ENCODE results near the gene RBMS3.

RBMS3 gene

DNA sequence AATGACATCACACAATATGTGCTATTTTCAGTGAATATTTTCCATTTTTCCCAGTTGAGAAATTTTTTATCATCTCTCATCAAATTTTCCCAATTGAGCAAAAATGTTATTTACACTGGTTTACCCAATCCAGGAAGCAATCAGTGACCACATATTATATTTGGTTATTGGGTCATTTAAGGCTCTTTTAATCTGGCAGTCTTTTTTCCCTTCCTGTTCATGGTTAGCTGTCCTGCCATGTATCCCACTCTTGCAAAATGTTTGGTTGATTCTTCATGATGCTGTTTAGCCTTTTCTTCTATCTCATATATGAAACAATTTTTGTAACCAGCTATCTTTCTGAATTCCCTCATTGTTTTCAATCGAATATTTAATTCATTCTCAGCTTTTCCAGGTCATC, 626.0 kb downstream of the RBMS3 start:
- no peak overlapping the region for H3K9ac ChIP-seq (ENCODE audit: low read length)
- no peaks in the 10 kb centered on the region for H3K9me3 ChIP-seq (ENCODE audit: control insufficient read depth, low read length)
- no peaks in the 10 kb centered on the region for H3K4me1 ChIP-seq (ENCODE audit: control insufficient read depth, insufficient read depth, low read length)
- no peaks in the 10 kb centered on the region for H3K27me3 ChIP-seq (ENCODE audit: control insufficient read depth, insufficient read depth, low read length)
- H3K36me3 ChIP-seq (ENCODE audit: control insufficient read depth, insufficient read depth, low read length), result no peaks in the 10 kb centered on the region
- H3K4me3 ChIP-seq (ENCODE audit: low read length), result no peak overlapping the region

DNA sequence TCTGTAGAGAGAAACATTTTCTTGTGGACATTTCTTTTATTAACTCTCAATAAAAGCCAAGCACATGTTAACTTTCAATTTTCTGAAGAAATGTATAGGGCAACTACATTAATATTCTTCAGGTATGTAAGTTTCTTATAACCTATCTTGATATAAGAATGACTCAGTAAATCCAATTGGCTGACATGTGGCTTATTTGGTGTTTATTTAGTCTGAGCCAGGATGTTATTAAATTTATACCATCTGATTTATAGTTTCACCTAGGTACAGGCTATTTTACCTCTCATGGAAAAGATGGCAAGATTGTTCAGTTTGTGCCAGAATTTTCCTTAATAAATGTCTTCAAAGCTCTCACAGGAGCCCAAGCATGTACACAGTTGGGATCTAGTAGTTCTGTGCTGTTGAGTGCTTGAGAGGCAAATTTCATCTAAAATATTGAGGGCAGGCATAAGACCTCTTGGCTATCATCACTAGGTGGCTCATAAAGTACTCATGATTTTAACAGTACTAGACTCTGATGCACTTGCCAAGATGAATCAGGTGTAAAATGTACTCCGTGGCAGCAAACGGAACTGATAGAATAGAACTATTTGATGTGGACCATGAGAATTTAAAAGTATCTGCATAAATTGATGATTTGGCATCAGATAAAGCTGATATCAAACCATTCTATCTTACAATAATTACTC, 631.9 kb downstream of the RBMS3 start:
- no peak overlapping the region for H3K9ac ChIP-seq (ENCODE audit: low read length)
- H3K9me3 ChIP-seq (ENCODE audit: control insufficient read depth, low read length), result no peaks in the 10 kb centered on the region
- H3K4me3 ChIP-seq (ENCODE audit: low read length), result no peak overlapping the region
- no peaks in the 10 kb centered on the region for H3K36me3 ChIP-seq (ENCODE audit: control insufficient read depth, insufficient read depth, low read length)
- H3K27me3 ChIP-seq (ENCODE audit: control insufficient read depth, insufficient read depth, low read length), result no peaks in the 10 kb centered on the region
- H3K4me1 ChIP-seq (ENCODE audit: control insufficient read depth, insufficient read depth, low read length), result no peaks in the 10 kb centered on the region

DNA sequence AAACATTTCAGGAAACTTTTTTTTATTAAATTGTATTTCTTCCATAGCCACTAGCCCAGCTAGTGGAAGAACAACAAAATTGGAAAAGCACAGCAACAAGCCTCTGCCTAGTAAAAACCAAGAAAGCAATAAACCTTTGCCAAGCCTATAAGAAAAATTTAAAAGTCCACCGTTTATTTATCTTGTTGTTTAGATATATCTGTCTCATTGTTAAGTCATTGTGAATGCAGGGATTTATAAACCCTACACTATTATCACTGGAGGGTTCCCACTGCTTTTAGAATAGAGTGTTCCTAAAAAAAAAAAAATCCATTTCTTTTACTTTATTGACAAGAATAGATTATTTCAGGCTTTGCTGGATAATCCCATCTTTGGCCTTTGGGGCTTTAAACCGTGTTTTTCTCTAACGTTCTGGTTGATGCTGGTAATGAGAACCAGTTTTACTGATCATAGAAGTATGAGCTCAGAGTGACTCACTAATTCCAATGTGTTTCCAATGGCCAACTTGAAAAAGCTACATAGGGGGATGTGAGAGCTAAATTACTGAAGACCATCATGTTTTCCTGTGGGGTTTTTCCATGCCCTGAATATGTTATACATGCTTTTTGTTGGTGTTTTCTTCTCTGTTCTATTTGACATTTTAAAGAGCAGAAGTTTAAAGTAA, 634.1 kb downstream of the RBMS3 start:
- no peaks in the 10 kb centered on the region for H3K27me3 ChIP-seq (ENCODE audit: control insufficient read depth, insufficient read depth, low read length)
- H3K9me3 ChIP-seq (ENCODE audit: control insufficient read depth, low read length), result no peaks in the 10 kb centered on the region
- H3K4me1 ChIP-seq (ENCODE audit: control insufficient read depth, insufficient read depth, low read length), result no peaks in the 10 kb centered on the region
- no peak overlapping the region for H3K9ac ChIP-seq (ENCODE audit: low read length)
- H3K36me3 ChIP-seq (ENCODE audit: control insufficient read depth, insufficient read depth, low read length), result no peaks in the 10 kb centered on the region
- H3K4me3 ChIP-seq (ENCODE audit: low read length), result no peak overlapping the region

DNA sequence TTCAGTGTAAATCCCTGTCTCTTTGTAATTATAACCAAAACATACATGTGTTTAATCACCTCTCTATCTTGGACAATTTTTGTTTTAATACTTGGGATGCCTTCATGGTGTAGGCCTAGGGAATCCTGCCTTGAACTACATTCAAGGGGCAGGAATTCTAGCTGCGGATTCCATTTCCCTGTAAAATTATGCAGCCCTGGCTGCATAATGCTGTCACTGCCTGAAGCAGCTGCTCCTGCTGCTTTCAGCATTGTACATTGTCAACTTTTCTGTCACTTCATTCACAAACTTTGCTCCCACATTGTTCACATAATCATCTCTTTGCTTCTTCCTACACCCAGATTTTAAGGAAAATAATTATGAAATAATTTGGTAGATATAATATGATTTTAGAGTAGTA, 638.7 kb downstream of the RBMS3 start:
- H3K36me3 ChIP-seq (ENCODE audit: control insufficient read depth, insufficient read depth, low read length), result no peaks in the 10 kb centered on the region
- no peaks in the 10 kb centered on the region for H3K4me1 ChIP-seq (ENCODE audit: control insufficient read depth, insufficient read depth, low read length)
- no peaks in the 10 kb centered on the region for H3K27me3 ChIP-seq (ENCODE audit: control insufficient read depth, insufficient read depth, low read length)
- no peak overlapping the region for H3K9ac ChIP-seq (ENCODE audit: low read length)
- H3K9me3 ChIP-seq (ENCODE audit: control insufficient read depth, low read length), result no peaks in the 10 kb centered on the region
- H3K4me3 ChIP-seq (ENCODE audit: low read length), result no peak overlapping the region

DNA sequence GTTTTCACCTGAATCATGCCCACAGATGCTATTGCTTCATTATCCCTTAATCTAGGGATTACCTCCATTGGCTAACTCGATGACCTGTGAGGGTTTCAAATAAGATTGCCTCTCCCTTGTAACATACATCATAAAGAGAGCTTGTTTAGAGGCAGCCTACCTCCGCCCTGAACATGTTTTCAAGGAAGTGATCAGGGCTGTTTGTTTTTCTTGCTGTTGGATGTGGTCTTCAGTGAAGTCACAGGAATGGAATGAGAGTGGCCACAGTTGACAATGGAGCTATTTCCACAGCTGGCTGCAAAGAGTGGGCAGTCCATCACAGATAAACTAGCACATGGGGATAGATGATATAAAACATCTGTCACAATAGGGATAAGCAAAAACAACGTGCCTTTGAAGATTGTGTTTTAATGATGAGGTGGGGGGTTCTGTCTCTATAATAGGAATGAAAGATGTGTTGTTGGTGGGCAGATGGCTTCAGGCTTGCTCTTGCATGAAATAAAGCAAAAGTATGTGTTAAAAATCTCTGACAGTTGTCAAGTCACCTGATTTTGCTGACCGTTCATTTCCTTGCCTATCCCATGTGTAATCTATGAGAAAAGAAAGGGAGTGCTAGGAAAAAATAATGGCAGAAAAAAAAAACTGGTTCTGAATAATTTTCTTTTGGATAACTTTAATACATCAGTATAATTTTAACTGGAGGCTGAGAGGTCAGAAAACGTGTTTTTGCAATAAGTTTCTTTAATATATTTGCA, 642.3 kb downstream of the RBMS3 start:
- no peaks in the 10 kb centered on the region for H3K4me1 ChIP-seq (ENCODE audit: control insufficient read depth, insufficient read depth, low read length)
- H3K4me3 ChIP-seq (ENCODE audit: low read length), result no peak overlapping the region
- no peaks in the 10 kb centered on the region for H3K36me3 ChIP-seq (ENCODE audit: control insufficient read depth, insufficient read depth, low read length)
- no peaks in the 10 kb centered on the region for H3K9me3 ChIP-seq (ENCODE audit: control insufficient read depth, low read length)
- no peaks in the 10 kb centered on the region for H3K27me3 ChIP-seq (ENCODE audit: control insufficient read depth, insufficient read depth, low read length)
- no peak overlapping the region for H3K9ac ChIP-seq (ENCODE audit: low read length)

DNA sequence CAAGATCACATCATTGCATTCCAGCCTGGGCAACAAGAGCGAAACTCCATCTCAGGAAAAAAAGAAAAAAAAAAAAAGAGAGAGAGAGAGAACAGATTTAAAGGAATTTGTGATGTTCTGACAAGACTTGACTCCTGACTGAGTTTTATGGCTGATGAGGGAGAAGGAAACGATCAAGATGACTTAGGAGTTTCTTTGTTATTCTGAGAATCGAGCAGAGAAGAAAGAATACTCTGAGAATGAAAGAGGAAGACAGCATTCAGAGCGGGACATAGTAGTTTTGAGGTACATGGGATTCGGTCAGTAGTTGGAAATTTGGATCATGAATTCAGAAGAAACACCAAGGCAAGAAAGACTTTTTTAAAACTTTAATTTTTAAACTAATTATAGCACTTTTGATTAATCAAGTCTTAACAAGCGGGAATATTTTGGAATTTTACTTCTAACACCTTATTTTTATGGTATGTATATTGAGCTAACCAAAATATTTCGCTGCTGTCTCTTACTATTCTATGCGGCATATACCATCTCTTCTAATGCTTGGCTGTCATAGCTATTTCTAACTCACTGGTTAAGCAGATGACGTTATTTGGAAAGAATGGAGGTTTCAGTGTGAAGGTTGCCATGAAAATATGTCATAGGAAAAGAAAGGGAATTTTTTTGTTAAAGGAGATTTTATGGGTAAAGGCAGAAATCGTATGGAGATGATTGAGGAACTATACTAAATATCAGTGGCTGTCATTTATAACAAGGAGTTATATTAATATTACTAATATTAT, 644.1 kb downstream of the RBMS3 start:
- Histone ChIP-seq H3K27me3 (ENCODE audit: control insufficient read depth, insufficient read depth, low read length) (no peaks in the 10 kb centered on the region), H3K4me3 (ENCODE audit: low read length) (no peak overlapping the region), H3K9me3 (ENCODE audit: control insufficient read depth, low read length) (no peaks in the 10 kb centered on the region), H3K4me1 (ENCODE audit: control insufficient read depth, insufficient read depth, low read length) (no peaks in the 10 kb centered on the region), H3K9ac (ENCODE audit: low read length) (no peak overlapping the region), H3K36me3 (ENCODE audit: control insufficient read depth, insufficient read depth, low read length) (no peaks in the 10 kb centered on the region)

DNA sequence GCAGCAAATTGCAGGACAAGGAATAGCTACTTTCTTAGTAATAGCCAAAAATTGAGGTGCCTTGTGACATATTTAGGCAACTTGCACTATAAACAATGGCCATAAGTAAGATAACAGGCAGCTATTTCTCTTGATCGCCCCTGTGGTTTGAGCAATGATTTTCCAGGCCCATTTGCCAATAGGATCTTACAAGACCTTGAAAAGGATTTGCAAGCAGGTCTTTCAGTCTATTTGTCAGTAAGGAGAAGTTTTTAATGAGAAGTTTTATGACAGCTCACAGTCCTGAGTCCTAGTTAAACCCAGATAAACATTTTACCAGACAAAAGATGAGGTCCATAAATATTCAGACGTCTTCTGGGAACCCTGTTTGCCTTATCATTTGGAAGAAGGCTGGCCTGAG, 645.5 kb downstream of the RBMS3 start:
- Histone ChIP-seq H3K36me3 (ENCODE audit: control insufficient read depth, insufficient read depth, low read length) (no peaks in the 10 kb centered on the region), H3K27me3 (ENCODE audit: control insufficient read depth, insufficient read depth, low read length) (no peaks in the 10 kb centered on the region), H3K4me1 (ENCODE audit: control insufficient read depth, insufficient read depth, low read length) (no peaks in the 10 kb centered on the region), H3K9me3 (ENCODE audit: control insufficient read depth, low read length) (no peaks in the 10 kb centered on the region), H3K4me3 (ENCODE audit: low read length) (no peak overlapping the region), H3K9ac (ENCODE audit: low read length) (no peak overlapping the region)

DNA sequence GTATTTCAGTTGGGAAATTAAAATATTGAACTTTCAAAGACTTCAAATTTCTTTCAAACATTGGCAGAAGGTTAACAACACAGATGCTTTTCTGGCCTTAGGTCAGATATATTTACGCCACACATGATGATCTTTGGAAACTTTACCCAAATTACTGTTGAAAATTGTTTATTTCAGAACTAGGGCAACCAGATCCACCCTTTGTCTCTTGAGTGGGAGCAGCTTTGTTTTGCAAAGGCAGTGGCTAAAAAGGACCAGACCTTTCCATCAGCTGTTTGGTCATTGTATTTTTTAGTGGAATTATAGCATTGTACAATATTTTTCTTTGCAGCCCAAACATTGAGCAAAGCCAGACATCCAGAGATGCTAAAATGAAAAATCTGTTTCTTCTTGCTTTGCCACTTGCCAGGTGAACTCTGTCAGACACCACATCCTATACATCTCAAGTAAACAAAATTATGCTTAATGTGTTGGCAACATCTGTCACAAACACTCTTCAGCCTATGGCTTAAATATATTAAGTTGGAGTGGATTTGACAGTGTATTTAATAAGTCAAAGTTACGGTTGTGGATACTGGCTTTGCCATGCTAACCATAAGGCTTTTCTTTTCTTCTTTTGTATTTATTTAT, 651.9 kb downstream of the RBMS3 start:
- Histone ChIP-seq H3K4me1 (ENCODE audit: control insufficient read depth, insufficient read depth, low read length) (no peaks in the 10 kb centered on the region), H3K9me3 (ENCODE audit: control insufficient read depth, low read length) (no peaks in the 10 kb centered on the region), H3K27me3 (ENCODE audit: control insufficient read depth, insufficient read depth, low read length) (no peaks in the 10 kb centered on the region), H3K4me3 (ENCODE audit: low read length) (no peak overlapping the region), H3K36me3 (ENCODE audit: control insufficient read depth, insufficient read depth, low read length) (no peaks in the 10 kb centered on the region), H3K9ac (ENCODE audit: low read length) (no peak overlapping the region)

DNA sequence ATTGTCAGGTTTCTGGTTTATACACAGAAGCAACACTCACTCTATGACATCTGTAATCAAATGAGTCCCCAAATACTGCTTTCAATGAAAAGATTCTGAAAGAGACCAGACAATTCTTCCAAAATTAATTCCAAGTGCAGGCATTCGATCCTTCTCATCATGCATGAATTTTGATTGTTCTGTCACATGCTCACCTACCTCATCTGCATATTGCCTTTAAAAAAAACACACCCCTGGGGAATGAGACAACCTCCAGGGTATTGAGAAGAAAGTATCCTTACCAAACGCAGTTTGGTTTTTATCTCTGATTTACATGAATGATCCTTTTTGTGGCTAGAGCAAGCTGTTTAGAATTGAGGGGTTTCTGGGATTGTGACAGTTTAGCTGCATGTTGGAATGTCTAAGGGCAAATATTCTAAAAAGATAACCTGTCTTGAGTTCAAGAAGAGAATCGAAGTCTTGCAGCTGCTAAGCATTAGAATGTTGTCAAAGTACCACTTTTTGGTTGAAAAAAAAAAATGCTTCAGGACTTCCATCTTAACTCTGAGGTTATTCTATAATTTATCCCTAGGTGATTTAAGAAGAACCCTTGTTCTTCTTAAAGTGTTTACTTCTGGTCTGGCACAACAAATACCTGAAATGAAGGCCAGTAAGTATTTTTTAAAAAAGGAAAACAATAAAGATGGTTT, 653.1 kb downstream of the RBMS3 start:
- Histone ChIP-seq H3K36me3 (ENCODE audit: control insufficient read depth, insufficient read depth, low read length) (no peaks in the 10 kb centered on the region), H3K9me3 (ENCODE audit: control insufficient read depth, low read length) (no peaks in the 10 kb centered on the region), H3K27me3 (ENCODE audit: control insufficient read depth, insufficient read depth, low read length) (no peaks in the 10 kb centered on the region), H3K4me3 (ENCODE audit: low read length) (no peak overlapping the region), H3K4me1 (ENCODE audit: control insufficient read depth, insufficient read depth, low read length) (no peaks in the 10 kb centered on the region), H3K9ac (ENCODE audit: low read length) (no peak overlapping the region)

DNA sequence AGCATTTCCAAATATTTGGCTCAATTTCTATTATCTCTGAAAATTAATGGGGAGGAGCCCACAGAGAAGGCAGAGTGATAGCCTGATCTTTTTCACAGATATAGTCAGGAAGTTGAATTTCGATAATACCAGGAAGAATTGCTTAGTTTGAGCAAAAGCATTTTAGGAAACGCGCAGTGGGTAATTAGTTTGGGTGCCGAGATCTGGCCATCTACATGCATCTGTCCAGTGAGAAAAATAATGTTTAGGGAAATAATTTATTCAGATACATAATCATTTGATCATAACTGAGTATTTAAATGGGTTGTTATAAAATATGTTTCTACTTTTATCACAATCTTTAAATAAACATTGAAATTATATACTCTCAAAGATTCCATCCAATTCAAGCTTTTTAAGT, 653.9 kb downstream of the RBMS3 start:
- no peaks in the 10 kb centered on the region for H3K36me3 ChIP-seq (ENCODE audit: control insufficient read depth, insufficient read depth, low read length)
- H3K4me1 ChIP-seq (ENCODE audit: control insufficient read depth, insufficient read depth, low read length), result no peaks in the 10 kb centered on the region
- no peaks in the 10 kb centered on the region for H3K9me3 ChIP-seq (ENCODE audit: control insufficient read depth, low read length)
- H3K4me3 ChIP-seq (ENCODE audit: low read length), result no peak overlapping the region
- no peak overlapping the region for H3K9ac ChIP-seq (ENCODE audit: low read length)
- H3K27me3 ChIP-seq (ENCODE audit: control insufficient read depth, insufficient read depth, low read length), result no peaks in the 10 kb centered on the region

DNA sequence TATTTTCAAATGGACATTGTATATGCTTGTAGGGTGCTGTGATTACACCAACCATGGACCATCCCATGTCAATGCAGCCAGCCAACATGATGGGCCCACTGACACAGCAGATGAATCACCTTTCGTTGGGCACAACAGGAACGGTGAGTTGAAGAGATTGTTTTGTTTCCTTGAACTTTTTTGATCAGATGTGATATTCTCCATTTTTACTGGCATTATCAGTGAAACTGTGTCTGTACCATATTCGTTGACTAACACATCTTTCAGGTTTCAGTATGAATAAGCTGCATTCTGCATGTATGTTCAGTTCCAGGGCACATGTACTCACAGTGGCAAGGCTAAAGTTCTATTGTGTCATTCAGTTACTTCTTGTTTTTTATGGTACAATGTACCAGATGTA, 655.2 kb downstream of the RBMS3 start:
- no peaks in the 10 kb centered on the region for H3K9me3 ChIP-seq (ENCODE audit: control insufficient read depth, low read length)
- H3K4me3 ChIP-seq (ENCODE audit: low read length), result no peak overlapping the region
- no peaks in the 10 kb centered on the region for H3K4me1 ChIP-seq (ENCODE audit: control insufficient read depth, insufficient read depth, low read length)
- H3K9ac ChIP-seq (ENCODE audit: low read length), result no peak overlapping the region
- H3K36me3 ChIP-seq (ENCODE audit: control insufficient read depth, insufficient read depth, low read length), result no peaks in the 10 kb centered on the region
- no peaks in the 10 kb centered on the region for H3K27me3 ChIP-seq (ENCODE audit: control insufficient read depth, insufficient read depth, low read length)

All from mucosa of stomach (tissue), 1 donor.